Keratinocyte (primary cell): ENCODE data around the gene ZNF613. TPM values are rescaled to one million over a fixed set of nuclear protein-coding genes. Genes with fewer than 3 reads are reported as not detected.
"Not testable (repeated sequence)": the region's sequence is repeated elsewhere in the genome, so short reads cannot be mapped to it uniquely, and the experiment has no call there.

Experiments
- DNase-seq: peaks from one replicate; pipeline ENCODE4 v3.0.0-alpha.2; 2011; ENCODE audit warnings: low read depth, missing footprints, low spot score
- FAIRE-seq: peaks from 2 replicates; lab custom pipeline; 2011; peaks lifted over from hg19 to GRCh38; lab: Jason Lieb, UNC
- H2AFZ ChIP-seq: 2 replicates; pipeline ENCODE4 v1.6.0; 2012; ENCODE audit warnings: low read length, control low read depth, inconsistent platforms; ENCODE audit not compliant: control insufficient read depth
- H3K27ac ChIP-seq: 2 replicates; pipeline ENCODE4 v1.5.1; 2011; ENCODE audit warnings: low read length; ENCODE audit not compliant: control insufficient read depth, insufficient read depth
- H3K27me3 ChIP-seq: 3 replicates; pipeline ENCODE4 v1.6.0; 2011; ENCODE audit warnings: low read length; ENCODE audit not compliant: control insufficient read depth, insufficient read depth; ENCODE audit errors: extremely low read depth
- H3K36me3 ChIP-seq, 2 experiments: 2 replicates in 1 of 2; 3 replicates in 1 of 2; pipeline ENCODE4 v1.5.1; 2011; ENCODE audit warnings: low read length in 2 of 2, mild to moderate bottlenecking in 1 of 2; ENCODE audit not compliant: control insufficient read depth in 2 of 2, insufficient read depth in 2 of 2; ENCODE audit errors: extremely low read depth in 1 of 2
- H3K4me1 ChIP-seq: 3 replicates; pipeline ENCODE4 v1.5.1; 2011; ENCODE audit warnings: low read length; ENCODE audit not compliant: control insufficient read depth, insufficient read depth; ENCODE audit errors: extremely low read depth
- H3K4me2 ChIP-seq: 3 replicates; pipeline ENCODE4 v1.6.0; 2011; ENCODE audit warnings: low read depth, low read length; ENCODE audit not compliant: control insufficient read depth, insufficient read depth; ENCODE audit errors: extremely low read depth
- H3K4me3 ChIP-seq, 3 experiments: fragments of 200-600 bp in 1 of 3; sonication (generic) in 1 of 3; 2 replicates in 2 of 3; 3 replicates in 1 of 3; pipeline ENCODE4 v1.5.1; 2011 to 2016; ENCODE audit warnings: low read length in 3 of 3, mild to moderate bottlenecking in 3 of 3, control low read depth in 2 of 3, inconsistent platforms in 1 of 3, low read depth in 1 of 3, mixed read lengths in 1 of 3, mixed run types in 1 of 3, moderate library complexity in 1 of 3; ENCODE audit not compliant: control insufficient read depth in 2 of 3, insufficient read depth in 2 of 3; ENCODE audit errors: extremely low read depth in 1 of 3
- H3K79me2 ChIP-seq: 2 replicates; pipeline ENCODE4 v1.6.0; 2012; ENCODE audit warnings: low read length; ENCODE audit not compliant: control insufficient read depth, insufficient read depth
- H3K9ac ChIP-seq: 3 replicates; pipeline ENCODE4 v1.6.0; 2011; ENCODE audit warnings: low read length; ENCODE audit not compliant: control insufficient read depth, insufficient read depth; ENCODE audit errors: extremely low read depth
- H3K9me1 ChIP-seq: 3 replicates; pipeline ENCODE4 v1.6.0; 2011; ENCODE audit warnings: low read length; ENCODE audit not compliant: control insufficient read depth, insufficient read depth; ENCODE audit errors: extremely low read depth
- H3K9me3 ChIP-seq: 2 replicates; pipeline ENCODE4 v1.5.1; 2012; ENCODE audit warnings: low read depth, low read length; ENCODE audit not compliant: control insufficient read depth
- H4K20me1 ChIP-seq: 3 replicates; pipeline ENCODE4 v1.6.0; 2011; ENCODE audit warnings: low read length; ENCODE audit not compliant: control insufficient read depth, insufficient read depth; ENCODE audit errors: extremely low read depth
- EZH2 ChIP-seq: IDR thresholded peaks from one replicate; pipeline ENCODE4 v1.6.1; 2012; ENCODE audit warnings: inconsistent platforms, mild to moderate bottlenecking, low read length, moderate library complexity
- dilution Hi-C: fragments of 300-500 bp; cut with MboI; formaldehyde crosslinking; loops from one replicate; pipeline ENCODE4 v1.7.0; 2020; ENCODE audit warnings: low sequenced_read_pairs; ENCODE audit not compliant: extremely low pct_ligation_motif_present
- polyA plus RNA-seq, 5 experiments: library from polyadenylated mRNA; depleted of rRNA in 3 of 5; stranded (reverse) in 3 of 5; stranded (forward) in 1 of 5; unstranded in 1 of 5; fragments of >200 nt; gene quantifications; 1 replicate in 1 of 5; 2 replicates in 3 of 5; 3 replicates in 1 of 5; pipeline versions ENCODE4 v1.2.1 to v1.2.3, GENCODE V29; 2011 to 2012; ENCODE audit warnings: missing spikeins in 2 of 5, low read depth in 1 of 5, low replicate concordance in 1 of 5
- TF ChIP-seq, protein P1 (sequence below), 3 experiments: IDR thresholded peaks in 1 of 3; conservative IDR thresholded peaks in 1 of 3; optimal IDR thresholded peaks in 1 of 3; 2 replicates in 2 of 3; 3 replicates in 1 of 3; pipeline versions ENCODE3 to v1.5.1; 2011; ENCODE audit warnings: low read length in 3 of 3, mild to moderate bottlenecking in 3 of 3, moderate library complexity in 2 of 3, control low read depth in 1 of 3, inconsistent platforms in 1 of 3; ENCODE audit not compliant: insufficient read depth in 2 of 3; ENCODE audit errors: extremely low read depth in 1 of 3

The ZNF613 gene
- polyA plus RNA-seq, 1 donor (not counting 4 experiments of a cell fraction or from before 2014, with no cell fraction given), result 4.9 TPM

DNA sequence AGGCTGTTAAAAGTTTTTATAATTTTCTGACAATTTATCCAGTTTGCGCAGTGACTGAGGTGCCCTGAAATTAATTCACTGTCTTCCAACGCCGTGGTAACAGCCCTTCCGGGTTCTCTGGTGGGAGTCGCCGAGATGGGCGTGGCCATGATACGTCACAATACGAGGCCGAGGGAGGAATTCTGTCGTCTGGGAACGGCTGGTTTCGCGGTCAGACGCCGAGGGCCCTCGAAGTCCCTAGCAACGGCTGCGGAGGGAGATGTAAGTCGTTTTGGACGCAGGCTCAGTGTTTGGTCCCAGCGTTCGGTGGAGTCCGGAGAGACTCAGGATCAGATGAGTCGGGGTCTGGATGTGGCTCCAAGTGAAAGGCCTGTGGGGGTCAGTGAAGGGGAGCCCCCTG lies 21.7 kb downstream of the ZNF613 start:
- FAIRE-seq (no peak), DNase-seq (no peak)
- H3K27ac ChIP-seq, result no peak overlapping the region
- peaks cover 25% of the 10 kb centered on the region for H3K9me3 ChIP-seq
- H3K4me2 ChIP-seq, result no peak overlapping the region
- no peak overlapping the region for H2AFZ ChIP-seq
- H3K4me1 ChIP-seq, result no peaks in the 10 kb centered on the region
- no peaks in the 10 kb centered on the region for H3K79me2 ChIP-seq
- H3K4me3 ChIP-seq, result no peak overlapping the region
- dilution Hi-C loops, result no loop called here
- no peaks in the 10 kb centered on the region for H4K20me1 ChIP-seq
- no peak for TF ChIP-seq EZH2
- TF ChIP-seq, protein P1, sequence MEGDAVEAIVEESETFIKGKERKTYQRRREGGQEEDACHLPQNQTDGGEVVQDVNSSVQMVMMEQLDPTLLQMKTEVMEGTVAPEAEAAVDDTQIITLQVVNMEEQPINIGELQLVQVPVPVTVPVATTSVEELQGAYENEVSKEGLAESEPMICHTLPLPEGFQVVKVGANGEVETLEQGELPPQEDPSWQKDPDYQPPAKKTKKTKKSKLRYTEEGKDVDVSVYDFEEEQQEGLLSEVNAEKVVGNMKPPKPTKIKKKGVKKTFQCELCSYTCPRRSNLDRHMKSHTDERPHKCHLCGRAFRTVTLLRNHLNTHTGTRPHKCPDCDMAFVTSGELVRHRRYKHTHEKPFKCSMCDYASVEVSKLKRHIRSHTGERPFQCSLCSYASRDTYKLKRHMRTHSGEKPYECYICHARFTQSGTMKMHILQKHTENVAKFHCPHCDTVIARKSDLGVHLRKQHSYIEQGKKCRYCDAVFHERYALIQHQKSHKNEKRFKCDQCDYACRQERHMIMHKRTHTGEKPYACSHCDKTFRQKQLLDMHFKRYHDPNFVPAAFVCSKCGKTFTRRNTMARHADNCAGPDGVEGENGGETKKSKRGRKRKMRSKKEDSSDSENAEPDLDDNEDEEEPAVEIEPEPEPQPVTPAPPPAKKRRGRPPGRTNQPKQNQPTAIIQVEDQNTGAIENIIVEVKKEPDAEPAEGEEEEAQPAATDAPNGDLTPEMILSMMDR (optimal IDR thresholded peaks at IDR 0.05 in 1 of 3, IDR thresholded peaks at IDR 0.05 in 1 of 3, conservative IDR thresholded peaks at IDR 0.05 in 1 of 3; ENCODE audit: extremely low read depth in 1 of 3, insufficient read depth in 2 of 3, low read length in 3 of 3), result no peak
- no peak overlapping the region for H3K9ac ChIP-seq
- H3K36me3 ChIP-seq, result peaks cover 4 to 12% of the 10 kb centered on the region in 2 experiments
- H3K9me1 ChIP-seq, result no peaks in the 10 kb centered on the region
- no peaks in the 10 kb centered on the region for H3K27me3 ChIP-seq

DNA sequence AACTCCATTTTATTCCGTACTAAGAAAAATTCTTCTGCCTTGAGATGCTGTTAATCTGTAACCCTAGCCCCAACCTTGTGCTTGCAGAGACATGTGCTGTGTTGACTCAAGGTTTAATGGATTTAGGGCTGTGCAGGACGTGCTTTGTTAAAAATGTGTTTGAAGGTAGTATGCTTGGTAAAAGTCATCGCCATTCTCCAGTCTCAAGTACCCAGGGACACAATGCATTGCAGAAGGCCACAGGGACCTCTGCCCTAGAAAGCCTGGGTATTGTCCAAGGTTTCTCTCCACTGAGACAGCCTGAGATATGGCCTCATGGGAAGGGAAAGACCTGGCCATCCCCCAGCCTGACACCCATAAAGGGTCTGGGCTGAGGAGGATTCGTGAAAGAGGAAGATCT lies 30.6 kb downstream of the ZNF613 start:
- H3K9ac ChIP-seq, H3K4me1 ChIP-seq, H2AFZ ChIP-seq, H4K20me1 ChIP-seq, H3K9me1 ChIP-seq, H3K4me3 ChIP-seq, H3K9me3 ChIP-seq, FAIRE-seq, H3K36me3 ChIP-seq, H3K4me2 ChIP-seq, H3K79me2 ChIP-seq, dilution Hi-C loops, H3K27me3 ChIP-seq, DNase-seq, H3K27ac ChIP-seq: not testable (repeated sequence)

DNA sequence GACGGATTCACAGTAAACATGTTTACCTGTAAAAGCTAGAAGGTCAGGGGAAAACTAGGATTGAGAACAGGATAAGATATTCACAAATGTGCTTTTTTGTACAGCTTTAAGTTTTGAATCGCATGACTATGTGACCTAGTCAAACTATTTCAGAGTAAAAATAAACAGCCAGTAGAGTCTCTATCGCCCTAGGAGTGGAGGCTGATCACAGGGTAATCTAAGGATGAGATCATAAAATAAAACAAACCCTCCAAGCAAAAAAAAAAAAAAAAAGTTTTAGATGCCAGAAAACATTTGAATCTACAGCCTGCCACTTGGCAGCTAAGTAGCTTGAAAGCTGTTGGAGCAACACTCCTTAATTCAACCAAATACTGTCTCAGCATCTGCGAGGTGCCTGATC lies 32.5 kb downstream of the ZNF613 start:
- DNase-seq (no peak), FAIRE-seq (no peak)
- H3K27ac ChIP-seq, result no peak overlapping the region
- no peaks in the 10 kb centered on the region for H3K36me3 ChIP-seq
- no peak overlapping the region for H3K9ac ChIP-seq
- H3K9me1 ChIP-seq, result no peaks in the 10 kb centered on the region
- no peaks in the 10 kb centered on the region for H4K20me1 ChIP-seq
- no peak overlapping the region for H3K4me2 ChIP-seq
- H3K9me3 ChIP-seq, result peaks cover 1% of the 10 kb centered on the region
- H3K27me3 ChIP-seq, result no peaks in the 10 kb centered on the region
- dilution Hi-C loops, result no loop called here
- no peak overlapping the region for H2AFZ ChIP-seq
- H3K4me3 ChIP-seq, result no peak overlapping the region
- no peak for TF ChIP-seq EZH2
- H3K79me2 ChIP-seq, result no peaks in the 10 kb centered on the region
- no peaks in the 10 kb centered on the region for H3K4me1 ChIP-seq

DNA sequence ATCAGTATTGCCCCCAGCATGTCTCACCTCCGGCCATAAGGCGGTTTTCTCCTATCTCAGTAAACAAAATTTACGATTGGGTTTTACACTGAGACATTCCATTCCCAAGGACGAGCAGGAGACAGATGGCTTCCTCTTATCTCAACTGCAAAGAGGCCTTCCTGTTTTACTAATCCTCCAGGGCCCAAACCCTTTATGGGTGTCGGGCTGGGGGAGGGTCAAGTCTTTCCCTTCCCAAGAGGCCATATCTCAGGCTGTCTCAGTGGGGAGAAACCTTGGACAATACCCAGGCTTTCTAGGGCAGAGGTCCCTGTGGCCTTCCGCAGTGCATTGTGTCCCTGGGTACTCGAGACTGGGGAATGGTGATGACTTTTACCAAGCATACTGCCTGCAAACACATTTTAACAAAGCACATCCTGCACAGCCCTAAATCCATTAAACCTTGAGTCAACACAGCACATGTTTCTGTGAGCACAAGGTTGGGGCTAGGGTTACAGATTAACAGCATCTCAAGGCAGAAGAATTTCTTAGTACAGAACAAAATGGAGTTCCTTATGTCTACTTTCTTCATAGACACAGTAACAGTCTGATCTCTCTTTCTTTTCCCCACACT lies 33.5 kb downstream of the ZNF613 start:
- DNase-seq, H3K4me3 ChIP-seq, H3K36me3 ChIP-seq, H3K27ac ChIP-seq, dilution Hi-C loops, H2AFZ ChIP-seq, H3K9me1 ChIP-seq, H3K27me3 ChIP-seq, H3K9ac ChIP-seq, H4K20me1 ChIP-seq, H3K4me1 ChIP-seq, FAIRE-seq, H3K79me2 ChIP-seq, H3K9me3 ChIP-seq, H3K4me2 ChIP-seq: not testable (repeated sequence)
